ENCODE measurements around the gene LTA. TPM values are rescaled to one million over a fixed set of nuclear protein-coding genes. Genes with fewer than 3 reads are reported as not detected.
A peak's percentile ranks its signal among the peaks of the same experiment; 100 is the strongest.

The LTA gene
- total RNA-seq, 1 experiment from 2014 or later: 0.72 TPM

DNA sequence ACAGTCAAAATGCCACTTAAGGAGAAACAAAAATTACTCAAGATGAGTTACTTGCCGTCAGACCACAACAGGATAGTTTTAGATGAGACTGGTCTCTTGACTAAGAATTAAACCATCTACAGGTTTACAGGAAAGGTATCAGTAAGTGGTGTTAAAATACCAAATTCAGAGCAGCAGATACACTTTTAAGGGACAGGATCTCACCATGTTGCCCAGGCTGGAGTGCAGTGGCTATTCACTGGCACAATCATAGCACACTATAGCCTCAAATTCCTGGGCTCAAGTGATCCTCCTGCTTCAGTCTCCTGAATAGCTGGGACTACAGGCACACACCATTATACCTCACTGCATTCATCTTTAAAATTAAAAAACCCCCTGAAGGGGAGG lies 38.6 kb upstream of the LTA start:
- no peak overlapping the region for H3K4me3 ChIP-seq (ENCODE audit: low read depth in 2 of 2, low read length in 2 of 2)
- POLR2A ChIA-PET: interaction anchor here (0.7 kb wide), 1 partner anchor 9 kb away, joined by 13 read pairs; no protein-coding TSS in a partner anchor
- intact Hi-C loops (cut with micrococcal nuclease; ENCODE audit: unreplicated experiment): no loop called here
- TSS peak; percentile 48 for BruUV-seq (replicated peaks)
- ATAC-seq (no peak), DNase-seq (ENCODE audit: low read depth, low spot score) (no peak)
- H3K27ac ChIP-seq (ENCODE audit: low read length): no peak overlapping the region
- no peaks in the 10 kb centered on the region for H3K9me3 ChIP-seq (ENCODE audit: control insufficient read depth, insufficient read depth, low read depth, low read length)
- CTCF ChIA-PET: no interaction called here
- no peaks in the 10 kb centered on the region for H3K27me3 ChIP-seq (ENCODE audit: control insufficient read depth, insufficient read depth, low read length)
- no peak for TF ChIP-seq SIN3A (IDR thresholded peaks at IDR 0.05; ENCODE audit: borderline replicate concordance, insufficient read depth, low read depth, low read length)
- TF ChIP-seq, protein P1, sequence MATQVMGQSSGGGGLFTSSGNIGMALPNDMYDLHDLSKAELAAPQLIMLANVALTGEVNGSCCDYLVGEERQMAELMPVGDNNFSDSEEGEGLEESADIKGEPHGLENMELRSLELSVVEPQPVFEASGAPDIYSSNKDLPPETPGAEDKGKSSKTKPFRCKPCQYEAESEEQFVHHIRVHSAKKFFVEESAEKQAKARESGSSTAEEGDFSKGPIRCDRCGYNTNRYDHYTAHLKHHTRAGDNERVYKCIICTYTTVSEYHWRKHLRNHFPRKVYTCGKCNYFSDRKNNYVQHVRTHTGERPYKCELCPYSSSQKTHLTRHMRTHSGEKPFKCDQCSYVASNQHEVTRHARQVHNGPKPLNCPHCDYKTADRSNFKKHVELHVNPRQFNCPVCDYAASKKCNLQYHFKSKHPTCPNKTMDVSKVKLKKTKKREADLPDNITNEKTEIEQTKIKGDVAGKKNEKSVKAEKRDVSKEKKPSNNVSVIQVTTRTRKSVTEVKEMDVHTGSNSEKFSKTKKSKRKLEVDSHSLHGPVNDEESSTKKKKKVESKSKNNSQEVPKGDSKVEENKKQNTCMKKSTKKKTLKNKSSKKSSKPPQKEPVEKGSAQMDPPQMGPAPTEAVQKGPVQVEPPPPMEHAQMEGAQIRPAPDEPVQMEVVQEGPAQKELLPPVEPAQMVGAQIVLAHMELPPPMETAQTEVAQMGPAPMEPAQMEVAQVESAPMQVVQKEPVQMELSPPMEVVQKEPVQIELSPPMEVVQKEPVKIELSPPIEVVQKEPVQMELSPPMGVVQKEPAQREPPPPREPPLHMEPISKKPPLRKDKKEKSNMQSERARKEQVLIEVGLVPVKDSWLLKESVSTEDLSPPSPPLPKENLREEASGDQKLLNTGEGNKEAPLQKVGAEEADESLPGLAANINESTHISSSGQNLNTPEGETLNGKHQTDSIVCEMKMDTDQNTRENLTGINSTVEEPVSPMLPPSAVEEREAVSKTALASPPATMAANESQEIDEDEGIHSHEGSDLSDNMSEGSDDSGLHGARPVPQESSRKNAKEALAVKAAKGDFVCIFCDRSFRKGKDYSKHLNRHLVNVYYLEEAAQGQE (IDR thresholded peaks at IDR 0.05; ENCODE audit: insufficient read depth in 1 of 2, low read depth in 2 of 2, low read length in 1 of 2): no peak
- no peak for TF ChIP-seq CTCF (IDR thresholded peaks at IDR 0.05)
- TF ChIP-seq TCF7L2 (IDR thresholded peaks at IDR 0.05; ENCODE audit: low read depth, low read length): no peak
- TF ChIP-seq POLR2AphosphoS5 (IDR thresholded peaks at IDR 0.05; ENCODE audit: low read depth, low read length): no peak
- peaks cover 46% of the 10 kb centered on the region for H3K36me3 ChIP-seq (ENCODE audit: control insufficient read depth, insufficient read depth, low read length)
- H3K4me1 ChIP-seq (ENCODE audit: control insufficient read depth, insufficient read depth, low read length): peaks cover 4% of the 10 kb centered on the region
- in situ Hi-C loops (cut with HindIII; ENCODE audit: low pct_unique_long_range_greater_than_20kb, low sequenced_read_pairs): no loop called here

DNA sequence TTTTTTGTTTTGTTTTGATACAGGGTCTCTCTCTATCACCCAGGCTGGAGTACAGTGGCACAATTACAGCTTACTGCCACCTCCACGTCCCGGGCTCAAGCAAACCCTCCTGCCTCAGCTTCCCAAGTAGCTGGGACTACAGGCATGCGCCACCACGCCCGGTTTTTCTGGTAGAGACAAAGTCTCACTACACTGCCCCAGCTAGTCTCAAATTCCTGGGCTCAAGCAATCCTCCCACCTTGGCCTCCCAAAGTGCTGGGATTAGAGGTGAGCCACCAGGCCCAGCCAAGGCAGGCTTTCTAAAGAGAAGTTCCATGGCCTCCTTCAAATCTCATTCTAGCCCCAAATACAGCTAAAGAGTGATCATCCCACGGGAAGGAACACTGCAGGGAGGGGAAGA lies 38.1 kb upstream of the LTA start:
- in situ Hi-C loops (cut with HindIII; ENCODE audit: low pct_unique_long_range_greater_than_20kb, low sequenced_read_pairs): no loop called here
- H3K4me1 ChIP-seq (ENCODE audit: control insufficient read depth, insufficient read depth, low read length): peaks cover 9% of the 10 kb centered on the region
- TF ChIP-seq SIN3A (IDR thresholded peaks at IDR 0.05; ENCODE audit: borderline replicate concordance, insufficient read depth, low read depth, low read length) (no peak), TCF7L2 (IDR thresholded peaks at IDR 0.05; ENCODE audit: low read depth, low read length) (no peak), CTCF (IDR thresholded peaks at IDR 0.05) (no peak), POLR2AphosphoS5 (IDR thresholded peaks at IDR 0.05; ENCODE audit: low read depth, low read length) (no peak)
- TF ChIP-seq, protein P1 (IDR thresholded peaks at IDR 0.05; ENCODE audit: insufficient read depth in 1 of 2, low read depth in 2 of 2, low read length in 1 of 2): no peak
- H3K27ac ChIP-seq (ENCODE audit: low read length): no peak overlapping the region
- no TSS peak for BruUV-seq (replicated peaks)
- intact Hi-C loops (cut with micrococcal nuclease; ENCODE audit: unreplicated experiment): no loop called here
- DNase-seq (ENCODE audit: low read depth, low spot score) (no peak), ATAC-seq (no peak)
- CTCF ChIA-PET: no interaction called here
- H3K9me3 ChIP-seq (ENCODE audit: control insufficient read depth, insufficient read depth, low read depth, low read length): no peaks in the 10 kb centered on the region
- peaks cover 49% of the 10 kb centered on the region for H3K36me3 ChIP-seq (ENCODE audit: control insufficient read depth, insufficient read depth, low read length)
- no peaks in the 10 kb centered on the region for H3K27me3 ChIP-seq (ENCODE audit: control insufficient read depth, insufficient read depth, low read length)
- H3K4me3 ChIP-seq (ENCODE audit: low read depth in 2 of 2, low read length in 2 of 2): no peak overlapping the region
- POLR2A ChIA-PET: interaction anchor here (0.7 kb wide), 1 partner anchor 9 kb away, joined by 13 read pairs; no protein-coding TSS in a partner anchor

All from Panc1 (cell line).